ENCODE results near the gene CDKL5.
"Not testable (repeated sequence)": the region's sequence is repeated elsewhere in the genome, so short reads cannot be mapped to it uniquely, and the experiment has no call there.

CDKL5 gene

DNA sequence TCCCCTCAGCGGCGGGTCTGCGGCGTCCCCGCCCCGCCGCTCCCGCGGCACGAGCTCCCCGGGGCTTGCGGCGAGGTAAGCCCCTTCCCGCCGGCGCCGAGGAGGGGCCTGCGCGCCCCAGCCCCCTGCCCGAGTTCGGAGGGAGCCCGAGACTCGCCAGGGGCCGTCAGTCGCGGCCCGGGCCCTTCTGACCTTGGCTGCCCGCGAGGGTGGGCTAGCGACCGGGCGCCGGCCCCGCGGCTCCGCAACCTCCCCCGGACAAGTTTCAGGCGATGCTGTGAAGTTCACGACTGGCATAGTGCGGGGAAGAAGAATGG lies 554 bp downstream of the CDKL5 start:
- TF ChIP-seq, protein P1, sequence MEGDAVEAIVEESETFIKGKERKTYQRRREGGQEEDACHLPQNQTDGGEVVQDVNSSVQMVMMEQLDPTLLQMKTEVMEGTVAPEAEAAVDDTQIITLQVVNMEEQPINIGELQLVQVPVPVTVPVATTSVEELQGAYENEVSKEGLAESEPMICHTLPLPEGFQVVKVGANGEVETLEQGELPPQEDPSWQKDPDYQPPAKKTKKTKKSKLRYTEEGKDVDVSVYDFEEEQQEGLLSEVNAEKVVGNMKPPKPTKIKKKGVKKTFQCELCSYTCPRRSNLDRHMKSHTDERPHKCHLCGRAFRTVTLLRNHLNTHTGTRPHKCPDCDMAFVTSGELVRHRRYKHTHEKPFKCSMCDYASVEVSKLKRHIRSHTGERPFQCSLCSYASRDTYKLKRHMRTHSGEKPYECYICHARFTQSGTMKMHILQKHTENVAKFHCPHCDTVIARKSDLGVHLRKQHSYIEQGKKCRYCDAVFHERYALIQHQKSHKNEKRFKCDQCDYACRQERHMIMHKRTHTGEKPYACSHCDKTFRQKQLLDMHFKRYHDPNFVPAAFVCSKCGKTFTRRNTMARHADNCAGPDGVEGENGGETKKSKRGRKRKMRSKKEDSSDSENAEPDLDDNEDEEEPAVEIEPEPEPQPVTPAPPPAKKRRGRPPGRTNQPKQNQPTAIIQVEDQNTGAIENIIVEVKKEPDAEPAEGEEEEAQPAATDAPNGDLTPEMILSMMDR (conservative IDR thresholded peaks at IDR 0.05; ENCODE audit: control insufficient read depth, insufficient read depth, low read depth, low read length) = no peak
- peak overlapping the region; percentile 61 for H3K4me3 ChIP-seq (ENCODE audit: control insufficient read depth, low read depth, low read length)
- DNase-seq (ENCODE audit: low read depth) = no peak

DNA sequence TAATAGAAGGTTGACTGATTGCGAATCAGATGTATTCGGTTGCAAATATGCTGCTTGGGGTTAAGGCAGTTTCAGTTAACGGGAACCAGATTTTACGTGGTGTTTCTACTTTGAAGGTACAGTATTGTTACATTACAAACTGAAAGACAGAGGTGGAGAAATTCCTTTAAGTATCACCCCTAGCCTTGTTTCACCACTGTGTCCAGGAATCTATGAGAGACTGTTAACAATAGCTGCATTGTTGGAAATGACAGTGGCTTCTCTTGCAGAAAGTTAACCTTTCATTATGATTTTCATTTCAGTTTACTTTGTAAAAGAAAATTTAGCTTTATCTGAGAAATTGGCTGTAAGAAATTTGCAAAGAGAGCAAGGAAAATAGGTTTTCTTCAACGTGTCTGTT lies 2.6 kb downstream of the CDKL5 start:
- no peak overlapping the region for H3K4me3 ChIP-seq (ENCODE audit: control insufficient read depth, low read depth, low read length)
- TF ChIP-seq, protein P1 (conservative IDR thresholded peaks at IDR 0.05; ENCODE audit: control insufficient read depth, insufficient read depth, low read depth, low read length) = no peak
- DNase-seq (ENCODE audit: low read depth) = no peak

DNA sequence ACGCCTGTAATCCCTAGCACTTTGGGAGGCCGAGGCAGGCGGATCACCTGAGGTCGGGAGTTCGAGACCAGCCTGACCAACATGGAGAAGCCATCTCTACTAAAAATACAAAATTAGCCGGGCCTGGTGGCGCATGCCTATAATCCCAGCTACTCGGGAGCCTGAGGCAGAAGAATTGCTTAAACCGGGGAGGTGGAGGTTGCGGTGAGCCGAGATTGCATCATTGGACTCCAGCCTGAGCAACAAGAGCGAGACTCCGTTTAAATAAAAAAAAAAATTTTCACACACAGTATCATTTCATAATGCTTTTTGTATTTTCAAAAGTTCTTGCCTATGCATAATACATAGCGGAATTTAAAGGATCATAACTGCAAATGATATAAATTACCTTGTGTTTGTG lies 7.9 kb downstream of the CDKL5 start:
- not testable (repeated sequence) for DNase-seq (ENCODE audit: low read depth); H3K4me3 ChIP-seq (ENCODE audit: control insufficient read depth, low read depth, low read length)

DNA sequence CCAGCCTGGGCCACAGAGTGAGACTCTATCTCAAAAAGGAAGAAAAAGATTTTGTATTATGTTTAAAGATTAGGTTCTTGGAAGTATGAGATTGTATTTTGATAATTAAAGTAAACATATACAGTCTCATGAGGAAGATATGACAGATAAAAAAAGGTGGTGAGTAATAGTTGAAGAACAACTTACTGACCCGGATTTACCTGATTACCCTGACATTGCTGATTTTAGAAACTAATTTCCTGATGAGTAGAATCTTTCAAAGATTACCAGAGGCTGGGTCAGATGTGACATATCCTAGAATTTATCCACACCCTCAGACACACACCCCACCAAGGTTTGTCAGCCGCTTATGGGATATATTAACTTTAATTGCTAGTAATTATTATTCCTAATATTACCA lies 9.5 kb downstream of the CDKL5 start:
- no peak for DNase-seq (ENCODE audit: low read depth)
- no peak overlapping the region for H3K4me3 ChIP-seq (ENCODE audit: control insufficient read depth, low read depth, low read length)
- TF ChIP-seq, protein P1 (conservative IDR thresholded peaks at IDR 0.05; ENCODE audit: control insufficient read depth, insufficient read depth, low read depth, low read length) = no peak

DNA sequence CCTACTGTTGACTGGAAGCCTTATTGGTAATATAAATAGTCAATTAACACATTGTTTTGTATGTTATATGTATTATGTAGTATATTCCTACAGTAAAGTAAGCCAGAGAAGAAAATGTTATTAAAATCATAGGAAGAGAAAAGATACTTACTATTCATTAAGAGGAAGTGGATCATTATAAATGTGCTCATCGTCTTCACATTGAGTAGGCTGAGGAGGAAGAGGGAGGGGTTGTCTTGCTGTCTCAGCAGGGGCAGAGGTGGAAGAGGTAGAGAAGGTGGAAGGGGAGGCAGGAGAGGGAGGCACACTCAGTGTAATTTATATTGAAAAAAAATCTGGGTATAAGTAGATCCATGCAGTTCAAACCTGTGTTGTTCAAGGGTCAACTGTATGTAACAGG lies 10.6 kb downstream of the CDKL5 start:
- TF ChIP-seq, protein P1 (conservative IDR thresholded peaks at IDR 0.05; ENCODE audit: control insufficient read depth, insufficient read depth, low read depth, low read length) = no peak
- DNase-seq (ENCODE audit: low read depth) = no peak
- H3K4me3 ChIP-seq (ENCODE audit: control insufficient read depth, low read depth, low read length) = no peak overlapping the region

DNA sequence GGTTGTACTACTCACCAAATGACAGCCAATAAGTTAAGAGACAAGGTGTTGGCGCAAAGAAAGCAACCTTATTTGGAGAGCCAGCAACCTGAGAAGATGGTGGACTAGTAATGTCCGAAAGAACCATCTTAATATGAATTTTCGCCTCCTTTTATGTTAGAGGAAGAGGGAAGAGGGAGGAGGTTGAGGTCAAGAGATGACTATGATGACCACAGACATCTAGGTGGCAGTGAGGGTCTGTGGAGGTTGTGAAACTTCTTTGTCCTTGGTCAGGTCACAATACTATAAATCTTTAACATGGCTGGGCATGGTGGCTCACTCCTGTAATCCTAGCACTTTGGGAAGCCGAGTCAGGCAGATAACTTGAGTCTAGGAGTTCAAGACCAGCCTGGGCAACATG lies 15.4 kb downstream of the CDKL5 start:
- no peak for DNase-seq (ENCODE audit: low read depth)
- no peak overlapping the region for H3K4me3 ChIP-seq (ENCODE audit: control insufficient read depth, low read depth, low read length)
- TF ChIP-seq, protein P1 (conservative IDR thresholded peaks at IDR 0.05; ENCODE audit: control insufficient read depth, insufficient read depth, low read depth, low read length) = no peak

DNA sequence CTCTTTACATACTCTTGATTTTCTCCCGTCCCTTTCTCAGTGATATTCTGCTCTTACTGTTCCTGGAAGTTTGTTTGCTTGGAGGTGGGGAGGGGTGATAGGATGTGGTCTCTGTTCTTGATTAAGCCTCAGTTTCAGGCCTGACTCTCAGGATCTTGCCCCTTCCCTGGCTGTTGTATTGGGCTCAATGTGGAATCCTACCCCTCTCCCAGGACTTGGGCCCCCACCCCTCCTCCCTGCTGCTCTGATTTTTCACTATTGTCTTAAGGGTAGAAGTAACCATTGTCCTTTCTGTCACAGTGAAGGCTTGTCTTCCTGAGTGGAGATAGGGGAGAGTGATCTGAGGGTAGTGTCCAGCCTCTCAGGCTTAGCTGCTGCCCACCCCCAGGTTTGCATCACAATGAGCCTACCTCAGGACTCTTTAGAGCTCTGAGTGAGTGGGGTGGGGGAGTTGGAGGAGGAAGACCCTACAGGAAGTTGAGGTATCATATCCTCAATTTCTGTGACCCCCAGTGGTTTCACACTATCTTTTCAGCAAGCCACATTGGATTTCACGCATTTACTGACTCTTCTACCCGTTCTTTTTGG lies 16.5 kb downstream of the CDKL5 start:
- TF ChIP-seq, protein P1 (conservative IDR thresholded peaks at IDR 0.05; ENCODE audit: control insufficient read depth, insufficient read depth, low read depth, low read length) = no peak
- DNase-seq (ENCODE audit: low read depth) = no peak

More for the DNA sequence above, 16.5 kb downstream of the CDKL5 start:
- no peak overlapping the region for H3K4me3 ChIP-seq (ENCODE audit: control insufficient read depth, low read depth, low read length)

Data from fibroblast of mammary gland (primary cell).